Psoas muscle (tissue), 8 donors: ENCODE results near the gene SOS1. TPM values are rescaled to one million over a fixed set of nuclear protein-coding genes. Genes with fewer than 3 reads are reported as not detected.
A peak's percentile ranks its signal among the peaks of the same experiment; 100 is the strongest.

Experiments used
- ATAC-seq, 4 donors: fragments of 200-7000 bp; cut with Tn5 transposase; one replicate each; pipeline ENCODE4 v1.9.1; 2020; ENCODE audit warnings: moderate library complexity in 3 of 4, mild to moderate bottlenecking in 2 of 4
- DNase-seq, 2 donors: peaks; one replicate each; pipeline ENCODE4 v3.0.0-alpha.2; 2020
- H3K27ac ChIP-seq: fragments of 200-600 bp; one replicate; pipeline ENCODE4 v1.8.0; 2022
- H3K27me3 ChIP-seq, 3 donors: fragments of 200-600 bp in 1 of 3; one replicate each; pipeline versions ENCODE4 v1.6.1 to v1.8.0; 2013 to 2022; ENCODE audit warnings: low read length in 2 of 3, mild to moderate bottlenecking in 2 of 3, moderate library complexity in 1 of 3; ENCODE audit not compliant: insufficient read depth in 3 of 3
- H3K36me3 ChIP-seq, 2 donors: fragments of 200-600 bp in 1 of 2; one replicate each; pipeline versions ENCODE4 v1.6.1 to v1.8.0; 2013 to 2022; ENCODE audit warnings: low read depth in 1 of 2, mild to moderate bottlenecking in 1 of 2, moderate library complexity in 1 of 2; ENCODE audit not compliant: insufficient read depth in 1 of 2
- H3K4me1 ChIP-seq: fragments of 200-600 bp; one replicate; pipeline ENCODE4 v1.8.0; 2022
- H3K4me3 ChIP-seq: fragments of 200-600 bp; one replicate; pipeline ENCODE4 v1.8.0; 2022; ENCODE audit warnings: mild to moderate bottlenecking
- H3K9me3 ChIP-seq: fragments of 200-600 bp; one replicate; pipeline ENCODE4 v1.8.0; 2022
- WGBS, 3 donors: extraction: QIAGEN DNeasy Blood & Tissue Kit; methylation state at CpG; one replicate each; pipeline versions ENCODE4 v1.1.6 to v1.1.7; 2013; 5-methylcytosine and 5-hydroxymethylcytosine counted together
- intact Hi-C, 2 donors: fragments of 100-400 bp; cut with DNase I; formaldehyde crosslinking; loops; one replicate each; pipeline versions ENCODE4 v1.11.0 to v1.14.2; 2022
- polyA plus RNA-seq, 3 donors: library from polyadenylated mRNA; stranded (reverse); fragments of 200-250 nt; gene quantifications; one replicate each; pipeline ENCODE4 v1.2.3, GENCODE V29; 2013
- total RNA-seq, 4 donors: library from RNA; stranded (reverse); fragmentation: NEBNext Ultra II Directional in 2 of 4; extraction: Animal tissue kit (Norgen Biotek cat#: 25700) in 2 of 4; gene quantifications; one replicate each; pipeline versions ENCODE4 v1.2.1 to v1.2.4, GENCODE V29; 2021 to 2023
- TF ChIP-seq, protein P1 (sequence below): fragments of 200-600 bp; IDR thresholded peaks from one replicate; pipeline ENCODE4 v1.8.0; 2022; ENCODE audit warnings: antibody characterized with exemption
- donor health status: healthy with polysubstance abuse.
- donor health status: DM: no; HTN: no; CAD: no; lungs with moderate emphysema.
- donor health status: Bipolar disorder and iron deficiency.
- donor health status: healthy.
- donor health status: DM: yes; HTN: yes; CAD: no.
- donor health status: DM: no; HTN: no; CAD: no.
- donor health status: DM: no; HTN: no; CAD: no.
- donor health status: DM: yes; HTN: yes; CAD: no.

The SOS1 gene
- total and polyA plus RNA-seq, 7 donors = 4.9 to 35.7 (median 25.4) TPM

DNA sequence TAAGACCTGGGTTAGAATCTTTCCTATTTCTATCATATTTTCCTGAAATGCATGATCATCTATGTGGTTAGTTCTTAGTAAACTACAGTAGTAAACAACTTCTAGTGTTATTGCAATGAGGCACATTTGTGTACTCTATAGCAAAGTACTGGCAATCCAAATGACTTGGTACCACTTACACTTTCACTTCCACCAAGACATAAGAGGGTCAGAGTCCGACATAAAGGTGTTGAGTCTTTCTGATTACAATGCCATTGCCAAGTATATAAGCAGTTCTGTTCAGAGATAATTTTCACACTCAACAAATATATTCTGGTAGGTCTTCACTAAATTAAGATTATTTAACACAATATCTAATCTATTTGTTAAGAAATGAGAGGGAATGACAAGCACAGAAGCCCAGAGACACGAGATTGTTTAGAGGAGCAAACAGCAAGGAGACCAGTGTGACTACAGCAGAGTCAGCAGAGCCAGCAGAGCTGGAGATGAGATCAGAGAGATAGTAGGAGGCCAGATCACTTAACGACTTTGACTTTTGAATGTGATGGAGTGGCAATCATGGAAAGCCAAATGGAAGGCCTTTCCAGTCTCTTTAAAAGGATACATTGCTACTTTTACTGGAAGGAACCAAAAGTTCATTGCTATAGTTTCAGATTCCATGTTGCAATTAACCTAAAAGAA is 27.5 kb downstream of the SOS1 start:
- intact Hi-C loops = no loop called here
- no peaks in the 10 kb centered on the region for H3K36me3 ChIP-seq
- no peaks in the 10 kb centered on the region for H3K9me3 ChIP-seq
- no peak for DNase-seq
- ATAC-seq = no peak
- TF ChIP-seq, protein P1, sequence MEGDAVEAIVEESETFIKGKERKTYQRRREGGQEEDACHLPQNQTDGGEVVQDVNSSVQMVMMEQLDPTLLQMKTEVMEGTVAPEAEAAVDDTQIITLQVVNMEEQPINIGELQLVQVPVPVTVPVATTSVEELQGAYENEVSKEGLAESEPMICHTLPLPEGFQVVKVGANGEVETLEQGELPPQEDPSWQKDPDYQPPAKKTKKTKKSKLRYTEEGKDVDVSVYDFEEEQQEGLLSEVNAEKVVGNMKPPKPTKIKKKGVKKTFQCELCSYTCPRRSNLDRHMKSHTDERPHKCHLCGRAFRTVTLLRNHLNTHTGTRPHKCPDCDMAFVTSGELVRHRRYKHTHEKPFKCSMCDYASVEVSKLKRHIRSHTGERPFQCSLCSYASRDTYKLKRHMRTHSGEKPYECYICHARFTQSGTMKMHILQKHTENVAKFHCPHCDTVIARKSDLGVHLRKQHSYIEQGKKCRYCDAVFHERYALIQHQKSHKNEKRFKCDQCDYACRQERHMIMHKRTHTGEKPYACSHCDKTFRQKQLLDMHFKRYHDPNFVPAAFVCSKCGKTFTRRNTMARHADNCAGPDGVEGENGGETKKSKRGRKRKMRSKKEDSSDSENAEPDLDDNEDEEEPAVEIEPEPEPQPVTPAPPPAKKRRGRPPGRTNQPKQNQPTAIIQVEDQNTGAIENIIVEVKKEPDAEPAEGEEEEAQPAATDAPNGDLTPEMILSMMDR = no peak
- H3K4me1 ChIP-seq = peaks cover 38% of the 10 kb centered on the region
- WGBS, 3 donors = 60 to 67% (median 61%) methylated on average over 3 of the region's 3 CpGs
- H3K4me3 ChIP-seq = no peak overlapping the region
- no peak overlapping the region for H3K27ac ChIP-seq
- no peaks in the 10 kb centered on the region for H3K27me3 ChIP-seq

DNA sequence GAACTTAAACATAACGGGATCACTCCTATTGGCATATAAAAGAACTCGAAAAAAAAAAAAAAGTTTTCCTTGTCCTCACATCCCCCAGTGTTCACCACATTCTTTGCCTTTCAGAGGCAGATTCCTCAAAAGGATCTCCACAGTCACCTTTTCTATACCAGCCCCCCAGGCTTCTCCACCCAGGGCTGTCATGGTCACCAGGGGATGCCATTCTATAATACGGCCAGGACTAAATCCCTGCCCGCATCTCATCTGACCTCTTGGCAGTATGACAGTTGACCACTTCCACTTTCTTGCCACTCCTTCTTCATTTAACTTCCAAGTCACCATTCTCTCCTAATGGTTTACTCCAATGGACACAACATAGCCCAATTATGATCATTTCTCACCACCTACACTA is 29.3 kb downstream of the SOS1 start:
- 57 to 64% (median 60%) methylated on average over 4 of the region's 4 CpGs for WGBS, 3 donors
- Histone ChIP-seq H3K36me3 (no peaks in the 10 kb centered on the region), H3K27me3 (no peaks in the 10 kb centered on the region), H3K4me1 (peaks cover 48% of the 10 kb centered on the region), H3K27ac (no peak overlapping the region), H3K9me3 (no peaks in the 10 kb centered on the region), H3K4me3 (no peak overlapping the region)
- ATAC-seq (peak in 2 of 4 donors; percentile 39 to 47), DNase-seq (no peak)
- intact Hi-C loops = no loop called here
- TF ChIP-seq, protein P1 = no peak

DNA sequence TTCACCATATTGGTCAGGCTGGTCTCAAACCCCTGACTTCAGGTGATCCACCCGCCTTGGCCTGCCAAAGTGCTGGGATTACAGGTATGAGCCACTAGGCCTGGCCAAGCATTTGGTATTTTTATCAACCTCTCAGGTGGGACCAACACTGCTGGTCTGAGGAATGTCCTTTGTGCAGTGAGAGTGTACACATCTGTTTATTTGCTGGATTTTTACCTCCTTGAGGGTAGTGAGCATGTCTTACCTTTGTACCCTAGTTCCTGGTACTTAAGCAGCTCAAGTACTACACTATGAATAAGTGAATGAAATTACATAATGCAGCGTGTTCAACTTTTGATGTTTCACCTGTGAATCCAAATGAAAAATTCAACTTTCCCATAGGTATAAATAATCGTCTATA is 29.8 kb downstream of the SOS1 start:
- 96 to 98% (median 97%) methylated on average over 3 of the region's 3 CpGs for WGBS, 3 donors
- Histone ChIP-seq H3K4me3 (no peak overlapping the region), H3K9me3 (no peaks in the 10 kb centered on the region), H3K36me3 (no peaks in the 10 kb centered on the region), H3K27ac (no peak overlapping the region), H3K4me1 (peaks cover 46% of the 10 kb centered on the region), H3K27me3 (no peaks in the 10 kb centered on the region)
- intact Hi-C loops = no loop called here
- TF ChIP-seq, protein P1 = no peak
- DNase-seq = no peak
- no peak for ATAC-seq

DNA sequence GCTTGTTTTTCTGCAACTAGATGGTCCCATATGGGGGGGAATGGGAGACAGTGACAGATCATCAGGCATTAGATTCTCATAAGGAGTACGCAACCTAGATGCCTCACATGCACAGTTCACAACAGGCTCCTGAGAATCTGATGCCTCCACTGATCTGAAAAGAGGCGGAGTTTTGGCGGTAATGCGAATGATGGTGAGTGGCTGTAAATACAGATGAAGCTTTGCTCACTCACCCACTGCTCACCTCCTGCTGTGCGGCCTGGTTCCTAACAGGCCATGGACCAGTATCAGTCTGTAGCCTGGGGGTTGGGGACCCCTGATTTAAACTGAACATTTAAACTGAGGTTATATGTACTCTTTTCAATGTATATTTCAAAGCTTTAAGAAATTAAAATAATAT is 40.7 kb downstream of the SOS1 start:
- Histone ChIP-seq H3K4me1 (no peaks in the 10 kb centered on the region), H3K4me3 (no peak overlapping the region), H3K27me3 (no peaks in the 10 kb centered on the region), H3K27ac (no peak overlapping the region), H3K9me3 (no peaks in the 10 kb centered on the region), H3K36me3 (no peaks in the 10 kb centered on the region)
- DNase-seq = no peak
- intact Hi-C loops = no loop called here
- no peak for ATAC-seq
- 98 to 99% (median 99%) methylated on average over 5 of the region's 5 CpGs for WGBS, 3 donors
- TF ChIP-seq, protein P1 = no peak
